Mucosa of stomach (tissue), 1 donor: ENCODE measurements around the gene PDF.

Experiments used
- H3K27me3 ChIP-seq: one replicate; pipeline ENCODE4 v1.7.0; 2013; ENCODE audit warnings: mild to moderate bottlenecking, low read length; ENCODE audit not compliant: control insufficient read depth, insufficient read depth
- H3K36me3 ChIP-seq: one replicate; pipeline ENCODE4 v1.7.0; 2013; ENCODE audit warnings: low read length; ENCODE audit not compliant: control insufficient read depth, insufficient read depth
- H3K4me1 ChIP-seq: one replicate; pipeline ENCODE4 v1.7.0; 2013; ENCODE audit warnings: mild to moderate bottlenecking, low read length; ENCODE audit not compliant: control insufficient read depth, insufficient read depth
- H3K4me3 ChIP-seq: one replicate; pipeline ENCODE4 v1.7.0; 2013; ENCODE audit warnings: low read length
- H3K9ac ChIP-seq: one replicate; pipeline ENCODE4 v1.7.0; 2013; ENCODE audit warnings: mild to moderate bottlenecking, low read length, moderate library complexity
- H3K9me3 ChIP-seq: one replicate; pipeline ENCODE4 v1.7.0; 2013; ENCODE audit warnings: mild to moderate bottlenecking, low read length, moderate library complexity; ENCODE audit not compliant: control insufficient read depth
- donor health status: Pancreatic carcinoma.

The PDF gene

DNA sequence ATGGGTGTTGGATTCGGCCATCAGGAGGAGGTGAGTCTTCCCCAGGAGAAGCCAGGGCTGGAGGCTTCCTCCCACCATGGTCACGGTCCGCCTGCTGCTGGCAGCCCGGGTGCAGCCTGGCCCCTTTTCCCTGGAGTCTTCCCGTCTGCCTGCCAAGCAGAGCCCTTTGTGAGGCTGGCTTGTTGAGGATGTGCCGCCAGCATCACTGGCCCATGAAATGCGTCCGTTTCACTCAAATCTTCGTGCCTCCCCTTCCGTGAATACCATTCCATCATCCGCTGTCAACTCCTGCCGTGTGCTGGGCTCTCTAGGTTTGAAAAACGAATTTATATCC, 9.7 kb downstream of the PDF start:
- Histone ChIP-seq H3K27me3 (no peaks in the 10 kb centered on the region), H3K36me3 (peaks cover 34% of the 10 kb centered on the region), H3K9me3 (no peaks in the 10 kb centered on the region), H3K4me3 (no peak overlapping the region), H3K9ac (no peak overlapping the region), H3K4me1 (peaks cover 11% of the 10 kb centered on the region)

GRCh38 chr16:69319826-69320739, 10.3 kb downstream of the PDF start:
- H3K36me3 ChIP-seq, result peaks cover 35% of the 10 kb centered on the region
- H3K4me3 ChIP-seq, result no peak overlapping the region
- H3K9me3 ChIP-seq, result no peaks in the 10 kb centered on the region
- H3K4me1 ChIP-seq, result peaks cover 15% of the 10 kb centered on the region
- no peaks in the 10 kb centered on the region for H3K27me3 ChIP-seq
- no peak overlapping the region for H3K9ac ChIP-seq

- Histone ChIP-seq H3K27me3 (no peaks in the 10 kb centered on the region), H3K4me3 (no peak overlapping the region), H3K4me1 (peaks cover 16% of the 10 kb centered on the region), H3K9ac (no peak overlapping the region), H3K9me3 (no peaks in the 10 kb centered on the region), H3K36me3 (peaks cover 35% of the 10 kb centered on the region)
Measured at GRCh38 chr16:69319381-69319780, 11.0 kb downstream of the PDF start.

DNA sequence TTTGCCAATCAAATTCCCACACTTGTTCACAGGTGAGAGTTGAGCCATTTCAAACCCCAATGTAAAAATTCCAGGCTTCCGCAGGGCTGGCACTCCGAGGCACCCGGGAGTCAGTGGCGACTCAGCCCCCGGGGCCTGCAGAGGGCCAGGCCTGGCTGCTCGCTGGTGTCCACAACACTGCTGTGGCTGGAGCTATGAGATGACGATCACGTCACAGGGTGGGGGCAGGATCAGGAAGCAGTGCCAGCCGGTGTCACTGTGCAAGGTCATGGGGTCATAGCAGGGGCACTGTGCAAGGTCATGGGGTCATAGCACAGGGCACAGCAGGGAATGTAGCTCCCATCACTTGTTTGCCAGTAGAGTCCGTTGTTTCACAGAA, 11.5 kb downstream of the PDF start:
- Histone ChIP-seq H3K4me3 (no peak overlapping the region), H3K9me3 (no peaks in the 10 kb centered on the region), H3K27me3 (no peaks in the 10 kb centered on the region), H3K36me3 (peaks cover 35% of the 10 kb centered on the region), H3K4me1 (peaks cover 12% of the 10 kb centered on the region), H3K9ac (no peak overlapping the region)

DNA sequence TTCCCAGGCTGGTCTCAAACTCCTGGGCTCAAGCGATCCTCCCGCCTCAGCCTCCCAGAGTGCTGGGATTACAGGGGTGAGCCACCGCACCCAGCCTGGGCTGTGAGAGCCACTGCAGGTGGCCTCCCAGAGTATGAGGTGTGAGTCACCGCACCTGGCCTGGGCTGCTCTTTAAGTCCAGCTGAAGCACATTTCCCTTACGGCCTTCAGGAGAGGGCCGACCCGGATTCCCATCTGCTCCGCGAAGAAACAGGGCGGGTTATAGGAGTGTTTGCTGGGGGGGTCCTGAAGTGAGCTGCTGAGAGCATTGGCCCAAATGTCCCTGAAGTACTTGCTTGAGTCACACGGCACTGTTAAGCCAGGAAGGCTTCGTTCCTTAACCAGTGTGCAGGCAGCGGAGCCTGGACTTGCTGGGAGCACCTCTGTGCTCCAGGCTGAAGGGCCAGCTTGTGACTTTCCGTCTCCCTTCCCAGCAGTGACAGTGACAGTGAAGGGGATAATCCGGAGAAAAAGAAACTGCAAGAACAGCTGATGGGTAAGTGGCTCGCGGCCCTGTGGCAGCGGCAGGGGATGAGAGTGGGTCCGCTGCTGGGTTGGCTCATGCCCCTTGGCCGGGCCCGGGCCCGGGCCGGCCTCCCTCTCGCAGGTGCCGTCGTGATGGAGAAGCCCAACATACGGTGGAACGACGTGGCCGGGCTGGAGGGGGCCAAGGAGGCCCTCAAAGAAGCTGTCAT, 12.0 kb downstream of the PDF start:
- Histone ChIP-seq H3K4me3 (no peak overlapping the region), H3K9ac (no peak overlapping the region), H3K4me1 (peaks cover 10% of the 10 kb centered on the region), H3K27me3 (no peaks in the 10 kb centered on the region), H3K9me3 (no peaks in the 10 kb centered on the region), H3K36me3 (peaks cover 35% of the 10 kb centered on the region)

DNA sequence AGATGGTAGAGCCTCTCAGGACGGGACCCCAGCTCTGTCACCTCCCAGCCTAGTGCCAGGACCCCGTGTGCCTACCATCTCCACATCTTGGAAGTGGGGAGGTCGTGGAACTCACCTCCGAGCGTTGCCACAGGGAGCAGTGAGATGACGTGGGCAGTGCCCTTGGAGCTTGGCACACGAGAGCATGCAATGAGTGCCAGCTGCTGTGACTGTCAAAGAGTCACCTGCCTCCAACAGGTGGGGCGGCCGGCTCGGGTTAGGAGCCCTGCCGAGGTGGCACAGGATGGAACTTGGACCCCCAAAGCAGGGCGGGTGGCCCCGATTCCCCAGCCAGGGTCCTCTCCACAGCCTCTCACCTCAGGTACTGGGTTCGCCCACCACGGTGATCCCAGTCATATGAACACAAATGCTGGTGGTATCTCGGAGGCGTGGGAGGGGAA, 13.8 kb downstream of the PDF start:
- H3K4me1 ChIP-seq, result peaks cover 14% of the 10 kb centered on the region
- H3K9me3 ChIP-seq, result no peaks in the 10 kb centered on the region
- peaks cover 31% of the 10 kb centered on the region for H3K36me3 ChIP-seq
- H3K27me3 ChIP-seq, result no peaks in the 10 kb centered on the region
- H3K9ac ChIP-seq, result no peak overlapping the region
- no peak overlapping the region for H3K4me3 ChIP-seq

DNA sequence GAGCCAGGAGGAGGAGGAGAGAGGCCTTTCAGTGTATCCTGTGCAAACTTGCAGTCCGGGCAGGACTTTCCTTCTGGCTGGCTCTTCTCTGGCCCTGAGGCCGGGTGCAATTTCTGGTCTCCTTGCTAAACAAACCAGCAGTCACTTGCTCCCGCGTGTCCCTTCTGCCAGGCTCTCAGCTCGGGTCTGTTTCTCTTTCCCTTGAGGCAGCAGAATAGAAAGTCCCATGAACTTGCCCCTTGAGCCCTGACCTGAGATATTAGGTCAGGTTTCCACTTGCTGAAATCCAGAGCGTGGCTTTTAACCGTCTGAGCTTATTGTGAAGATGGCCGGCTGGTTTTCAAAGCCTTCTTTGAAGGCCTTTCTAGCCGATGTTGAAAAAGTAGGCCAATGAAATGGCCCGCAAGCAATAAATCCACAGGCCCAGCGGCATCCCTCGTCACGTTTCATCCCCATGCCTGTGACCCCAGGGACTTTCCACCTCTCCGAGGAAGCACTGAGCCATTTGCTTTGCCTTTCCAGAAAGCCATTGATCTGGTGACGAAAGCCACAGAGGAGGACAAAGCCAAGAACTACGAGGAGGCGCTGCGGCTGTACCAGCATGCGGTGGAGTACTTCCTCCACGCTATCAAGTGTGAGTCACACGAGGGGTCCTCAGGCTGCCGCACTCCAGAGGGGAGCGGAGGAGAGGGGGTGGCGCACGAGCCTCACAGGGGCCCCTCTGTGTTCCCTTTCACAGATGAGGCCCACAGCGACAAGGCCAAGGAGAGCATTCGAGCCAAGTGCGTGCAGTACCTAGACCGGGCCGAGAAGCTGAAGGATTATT, 14.7 kb downstream of the PDF start:
- Histone ChIP-seq H3K9ac (no peak overlapping the region), H3K9me3 (no peaks in the 10 kb centered on the region), H3K36me3 (peaks cover 26% of the 10 kb centered on the region), H3K4me1 (peaks cover 14% of the 10 kb centered on the region), H3K4me3 (no peak overlapping the region), H3K27me3 (no peaks in the 10 kb centered on the region)

DNA sequence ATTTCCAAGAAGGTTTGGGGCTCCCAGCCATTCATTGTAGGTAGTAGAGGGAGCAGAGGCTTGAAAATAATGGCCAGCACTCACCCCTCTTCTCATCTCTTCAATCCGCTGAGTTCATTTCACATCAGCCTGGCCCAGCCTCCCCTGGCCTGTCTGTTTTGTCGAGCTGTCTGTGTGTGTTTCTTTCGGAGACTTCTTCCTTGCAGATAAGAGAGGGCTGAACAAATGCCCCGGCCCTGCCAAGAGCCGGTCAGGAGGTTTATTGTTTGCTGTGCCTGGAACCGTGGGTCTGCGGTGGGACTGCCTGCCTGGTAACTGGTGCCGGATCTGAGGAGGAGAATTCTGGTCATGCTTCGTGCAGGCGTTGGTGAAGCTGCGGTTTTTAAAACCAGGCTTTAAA, 15.9 kb downstream of the PDF start:
- Histone ChIP-seq H3K27me3 (no peaks in the 10 kb centered on the region), H3K36me3 (peaks cover 15% of the 10 kb centered on the region), H3K9me3 (no peaks in the 10 kb centered on the region), H3K4me1 (peaks cover 14% of the 10 kb centered on the region), H3K9ac (peak overlapping the region; percentile 23), H3K4me3 (no peak overlapping the region)

- Histone ChIP-seq H3K4me1 (peaks cover 14% of the 10 kb centered on the region), H3K27me3 (no peaks in the 10 kb centered on the region), H3K9me3 (no peaks in the 10 kb centered on the region), H3K9ac (no peak overlapping the region), H3K4me3 (no peak overlapping the region), H3K36me3 (peaks cover 15% of the 10 kb centered on the region)
Measured at GRCh38 chr16:69313469-69313868, 16.9 kb downstream of the PDF start.

DNA sequence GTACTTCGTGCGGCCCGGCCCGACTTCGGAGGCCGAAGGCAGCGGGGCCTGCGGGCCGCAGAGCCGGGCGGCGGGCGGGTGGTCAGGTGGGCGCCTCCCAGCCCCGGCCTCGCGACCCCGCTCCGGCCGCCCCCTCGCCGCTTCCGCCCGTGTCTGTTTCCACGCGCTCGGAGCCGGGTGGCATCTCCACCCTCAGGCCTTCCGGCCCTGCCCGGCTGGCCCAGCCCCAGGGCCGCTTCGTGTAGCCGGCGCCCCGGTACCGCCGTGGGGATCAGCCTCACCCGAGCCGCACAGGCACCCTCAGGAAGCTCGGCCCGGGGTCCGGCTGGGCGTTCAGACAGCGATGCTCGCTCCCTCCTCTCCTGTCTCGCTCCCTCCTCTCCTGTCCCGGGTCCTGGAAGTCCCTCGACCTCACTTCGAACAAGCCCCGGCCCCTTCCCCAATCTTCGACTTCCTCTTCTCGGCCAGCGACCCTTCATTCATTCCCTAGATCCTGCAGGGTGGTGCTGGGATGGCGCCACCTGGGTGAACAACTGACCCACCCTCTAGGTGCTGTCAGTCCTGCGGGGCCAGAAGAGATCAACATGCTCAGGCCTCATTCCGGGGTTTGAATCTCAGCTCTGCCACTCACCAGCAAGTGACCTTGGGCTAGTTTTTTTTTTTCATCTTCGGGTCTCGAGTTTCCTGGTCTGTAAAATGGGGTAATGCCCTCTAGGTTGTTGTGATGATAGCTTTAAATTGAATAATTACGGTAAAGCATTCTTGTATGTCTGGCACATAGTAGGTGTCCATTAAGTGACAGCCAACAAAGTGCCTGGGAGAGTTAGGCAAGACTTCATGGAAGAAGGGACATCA, 18.6 kb downstream of the PDF start:
- Histone ChIP-seq H3K9me3 (no peaks in the 10 kb centered on the region), H3K36me3 (peaks cover 11% of the 10 kb centered on the region), H3K27me3 (no peaks in the 10 kb centered on the region), H3K4me1 (peaks cover 14% of the 10 kb centered on the region), H3K9ac (peak overlapping the region; percentile 71), H3K4me3 (peak overlapping the region; percentile 69)
